HG03280 (cell line): ENCODE data around the gene FAM227B.
"Not testable (repeated sequence)": the region's sequence is repeated elsewhere in the genome, so short reads cannot be mapped to it uniquely, and the experiment has no call there.

Experiments
- ATAC-seq: cut with Tn5 transposase; IDR thresholded peaks from one replicate; pipeline ENCODE4 v1.9.1; 2021; ENCODE audit warnings: mild to moderate bottlenecking, moderate library complexity; ENCODE audit not compliant: unreplicated experiment

Gene FAM227B

DNA sequence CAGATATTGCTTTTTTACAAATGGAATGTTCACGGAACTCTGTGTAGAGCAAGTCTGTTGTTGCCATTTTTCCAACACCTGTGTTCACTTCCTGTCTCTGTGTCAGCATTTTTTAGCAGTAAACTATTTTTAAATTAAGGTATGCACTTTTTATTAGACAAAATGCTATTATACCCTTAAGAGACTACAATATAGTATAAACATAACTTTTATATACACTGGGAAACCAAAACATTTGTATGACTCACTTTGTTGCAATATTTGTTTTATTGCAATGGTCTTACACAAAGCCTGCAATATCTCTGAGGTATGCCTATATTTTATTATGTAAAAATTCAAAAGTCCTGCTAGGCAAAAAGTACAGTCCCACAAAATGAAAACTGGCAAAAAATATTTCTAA, 237.4 kb downstream of the FAM227B start:
- ATAC-seq, result no peak

- ATAC-seq, result no peak
These were observed 238.2 kb downstream of the FAM227B start for GRCh38 chr15:49382394-49382793.

DNA sequence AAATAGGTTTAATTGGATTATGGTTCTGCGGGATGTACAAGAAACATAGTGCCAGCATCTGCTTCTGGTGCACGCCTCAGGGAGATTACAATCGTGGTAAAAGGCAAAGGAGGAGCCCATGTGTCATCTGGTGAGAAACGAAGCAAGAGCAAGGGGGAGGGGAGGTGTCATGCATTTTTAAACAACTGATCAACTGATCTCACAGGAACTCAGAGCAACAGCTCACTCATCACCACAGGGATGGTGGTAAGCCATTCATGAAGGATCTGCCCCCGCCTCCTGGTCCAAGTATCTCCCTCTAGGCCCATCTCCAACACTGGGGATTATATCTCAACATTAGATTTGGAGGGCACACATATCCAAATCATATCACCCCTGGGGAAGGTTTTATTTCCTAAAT, 239.7 kb downstream of the FAM227B start:
- ATAC-seq, result no peak

DNA sequence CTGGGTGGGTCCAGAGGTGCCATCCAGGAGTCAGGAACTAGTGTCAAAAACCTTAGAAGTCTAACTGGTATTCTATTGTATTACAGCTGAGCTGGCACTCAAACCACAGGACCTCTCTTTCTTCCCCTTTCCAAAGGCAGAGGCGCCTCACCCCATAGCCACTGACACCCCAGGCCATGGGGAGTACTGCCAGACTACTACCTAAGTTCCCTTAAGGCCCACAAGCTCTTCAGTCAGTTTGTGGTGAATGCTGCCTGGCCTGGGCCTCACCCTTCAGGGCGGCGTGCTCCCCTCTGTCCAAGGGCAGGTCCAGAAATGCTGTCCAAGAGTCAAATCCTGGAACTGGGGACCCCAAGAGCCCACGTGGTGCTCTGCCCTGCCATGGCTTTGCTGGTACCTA, 240.6 kb downstream of the FAM227B start:
- ATAC-seq, result no peak

GRCh38 chr15:49372366-49372765, 248.3 kb downstream of the FAM227B start:
- ATAC-seq, result no peak

DNA sequence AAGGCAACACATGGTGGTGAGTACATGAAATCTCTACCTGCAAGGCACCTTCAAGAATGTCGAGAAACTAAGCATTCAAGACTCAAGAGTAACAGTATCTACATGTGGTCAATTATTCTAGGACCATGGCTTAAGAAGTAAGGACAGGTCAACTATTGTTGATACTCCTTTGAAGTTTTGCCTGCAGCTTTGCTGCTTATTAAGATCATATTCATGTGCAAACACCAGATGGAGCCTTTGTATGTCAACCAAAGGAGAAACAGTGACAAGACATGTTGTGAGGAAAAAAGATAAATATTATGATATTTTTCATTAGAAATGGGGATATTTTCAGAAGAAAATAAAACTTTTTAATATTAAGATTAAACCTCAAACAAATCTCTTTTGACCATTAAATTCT, 249.8 kb downstream of the FAM227B start:
- no peak for ATAC-seq

DNA sequence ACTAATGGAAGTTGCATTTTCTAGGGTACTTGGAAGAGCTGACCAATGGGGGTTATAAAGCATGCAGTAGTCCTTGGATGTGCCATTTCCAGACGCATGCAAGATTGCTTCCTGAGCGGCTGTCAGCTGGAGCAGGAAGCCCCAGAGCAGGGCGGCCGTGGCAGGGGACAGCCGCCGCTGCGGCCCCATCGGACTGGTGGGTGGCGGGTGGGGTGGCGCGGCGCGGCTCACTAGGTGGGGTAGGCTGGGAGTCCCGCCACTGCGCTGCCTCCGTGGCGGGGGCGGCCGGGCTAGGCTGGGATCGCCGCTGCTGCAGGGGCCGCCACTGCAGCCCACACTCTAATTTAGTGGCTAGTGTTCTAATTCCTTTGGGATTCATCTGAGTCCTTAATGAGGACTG, 254.1 kb downstream of the FAM227B start:
- ATAC-seq, result no peak

DNA sequence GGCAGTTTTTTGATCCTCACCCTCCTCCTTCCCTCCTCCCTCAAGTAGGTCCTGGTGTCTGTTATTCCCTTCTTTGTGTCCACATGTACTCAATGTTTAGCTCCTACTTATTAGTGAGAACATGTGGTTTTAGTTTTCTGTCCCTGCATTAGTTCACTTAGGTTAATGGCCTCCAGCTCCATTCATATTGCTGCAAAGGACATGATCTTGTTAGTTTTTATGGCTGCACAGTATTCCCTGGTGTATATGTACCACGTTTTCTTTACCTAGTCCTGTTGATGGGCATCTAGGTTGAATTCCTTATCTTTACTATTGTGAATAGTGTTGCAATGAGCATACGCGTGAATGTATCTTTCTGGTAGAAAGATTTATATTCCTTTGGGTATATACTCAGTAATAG, 259.2 kb downstream of the FAM227B start:
- no peak for ATAC-seq

GRCh38 chr15:49354439-49354838, 266.2 kb downstream of the FAM227B start:
- not testable (repeated sequence) for ATAC-seq

- ATAC-seq, result no peak
These were observed 277.1 kb downstream of the FAM227B start for GRCh38 chr15:49343546-49343945.

GRCh38 chr15:49339656-49340055, 281.0 kb downstream of the FAM227B start:
- ATAC-seq, result no peak

DNA sequence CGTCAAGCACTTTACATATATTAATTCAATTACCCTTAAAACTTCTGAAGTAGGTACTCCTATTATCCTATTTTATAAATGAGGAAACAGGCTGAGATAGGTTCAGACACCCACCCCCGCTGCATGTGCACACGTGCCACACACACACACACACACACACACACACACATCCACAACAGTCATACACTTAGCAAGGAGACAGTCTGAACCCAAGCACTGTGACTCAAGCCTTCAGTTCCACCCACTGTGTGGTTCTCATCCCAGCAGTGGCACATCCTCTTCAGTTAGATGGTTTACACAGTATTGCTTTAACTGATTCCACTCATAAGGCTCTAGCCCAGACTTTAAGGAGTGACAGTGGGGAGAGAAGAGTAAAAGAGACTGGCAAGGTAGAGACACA, 288.7 kb downstream of the FAM227B start:
- no peak for ATAC-seq

GRCh38 chr15:49331442-49331841, 289.2 kb downstream of the FAM227B start:
- ATAC-seq, result no peak

DNA sequence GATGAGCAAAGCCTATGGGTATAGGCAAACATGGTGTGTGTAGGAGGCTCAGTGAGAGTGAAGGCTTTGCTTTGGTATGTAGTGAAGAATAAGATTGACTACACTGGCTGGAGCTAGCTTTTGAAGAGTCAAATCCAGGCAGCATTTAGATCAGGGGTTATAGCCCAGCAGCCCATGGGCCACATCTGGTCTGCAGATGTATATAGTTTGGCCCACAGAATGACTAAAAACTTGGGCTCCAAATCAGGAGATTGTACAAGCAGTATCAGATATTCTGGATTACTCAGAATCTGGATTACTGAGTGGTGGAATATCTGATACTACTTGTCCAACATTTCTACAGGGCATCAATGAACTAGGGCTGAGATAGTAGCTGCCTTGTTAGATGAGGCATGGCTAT, 290.5 kb downstream of the FAM227B start:
- no peak for ATAC-seq

GRCh38 chr15:49328941-49329340, 291.7 kb downstream of the FAM227B start:
- ATAC-seq, result no peak

- no peak for ATAC-seq
These were observed 292.7 kb downstream of the FAM227B start for GRCh38 chr15:49327927-49328326.

DNA sequence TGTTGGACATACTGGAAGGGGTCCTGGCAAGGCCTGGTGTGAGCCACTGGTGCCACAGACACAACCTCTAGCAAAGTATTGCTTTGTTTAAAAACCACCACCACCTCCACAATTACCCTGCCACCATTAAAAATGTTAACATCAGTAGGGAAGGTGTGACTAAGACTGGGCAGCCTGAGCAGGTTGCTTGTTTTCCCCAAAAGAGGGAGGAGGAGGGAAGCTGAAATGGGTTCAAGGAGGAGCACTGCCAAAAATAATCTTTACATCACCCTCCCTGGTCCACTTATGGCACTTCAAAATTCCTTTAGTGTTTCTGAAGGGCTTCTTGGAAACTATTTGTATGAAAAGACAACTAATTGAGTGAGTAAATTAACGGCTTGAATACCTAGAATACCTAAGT, 297.4 kb downstream of the FAM227B start:
- no peak for ATAC-seq

DNA sequence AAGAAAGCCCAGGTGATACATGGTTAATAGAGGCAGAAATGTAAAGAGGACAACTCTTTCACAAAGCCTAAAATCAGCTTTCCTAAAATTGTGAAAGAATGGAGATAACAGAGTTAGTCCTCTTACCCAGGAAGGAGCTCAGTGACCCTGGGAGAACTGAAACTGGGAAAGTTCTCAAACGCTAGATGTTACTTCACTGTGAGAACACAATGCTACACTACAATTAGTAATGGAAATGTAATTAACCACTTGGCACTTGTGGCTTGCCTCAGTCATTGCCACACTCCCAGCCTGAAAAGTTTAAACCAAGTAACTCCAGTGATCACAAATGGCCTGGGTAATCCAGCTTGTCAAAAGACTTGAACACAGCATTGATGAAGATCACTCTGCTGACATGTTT, 300.3 kb downstream of the FAM227B start:
- no peak for ATAC-seq

DNA sequence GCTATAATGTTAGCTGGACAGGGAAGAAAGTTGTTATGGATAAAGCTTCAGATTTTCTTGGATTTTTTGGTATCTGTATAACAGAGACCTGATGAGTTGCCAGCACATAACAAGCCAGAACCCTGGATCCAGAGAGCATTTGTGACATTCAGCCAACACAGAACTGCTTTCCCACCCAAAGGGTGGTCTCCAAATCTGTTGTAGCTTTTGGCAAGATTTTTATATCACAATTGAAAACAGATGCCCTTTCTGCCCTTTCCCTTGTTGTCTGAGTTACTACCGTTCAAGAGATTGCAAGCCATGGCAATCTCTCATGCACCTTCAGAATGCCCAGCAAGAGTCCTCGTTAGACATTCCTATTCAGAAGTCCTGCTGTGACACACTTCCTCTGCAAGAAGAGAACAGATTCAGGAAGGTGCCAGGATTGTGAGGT, 305.2 kb downstream of the FAM227B start:
- no peak for ATAC-seq

- no peak for ATAC-seq
These were observed 305.9 kb downstream of the FAM227B start for GRCh38 chr15:49314716-49315115.

- ATAC-seq, result no peak
These were observed 307.0 kb downstream of the FAM227B start for GRCh38 chr15:49313650-49314049.

- no peak for ATAC-seq
These were observed 310.7 kb downstream of the FAM227B start for GRCh38 chr15:49309889-49310288.

- no peak for ATAC-seq
These were observed 311.9 kb downstream of the FAM227B start for GRCh38 chr15:49308686-49309085.

DNA sequence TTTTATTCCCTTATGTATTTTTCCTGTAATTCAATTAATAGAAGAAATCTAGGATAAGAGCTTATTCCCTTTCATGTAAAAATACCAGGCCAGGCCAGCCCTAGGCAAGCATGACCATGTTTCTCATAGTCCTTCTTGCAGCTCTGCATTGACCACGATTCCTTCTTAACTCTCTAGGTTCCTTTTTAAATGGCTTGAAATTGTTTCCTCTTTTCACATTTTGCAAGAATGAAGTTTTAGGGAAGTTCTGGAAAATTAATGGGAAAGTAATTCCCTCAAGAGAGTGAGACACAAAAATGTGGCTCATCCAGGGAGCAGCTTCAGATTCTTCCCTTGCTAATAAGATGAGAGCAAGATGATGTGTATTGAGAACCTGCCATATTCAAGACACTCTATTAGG, 314.1 kb downstream of the FAM227B start:
- no peak for ATAC-seq
